Stimulated activated CD4-positive, alpha-beta T cell treated with anti-CD3 and anti-CD28 coated beads, Interleukin-1b, Interleukin-23, amount 100 ng/mL, for 24 hours (primary cell): ENCODE results near the gene TIMP3.
"Not testable (repeated sequence)": the region's sequence is repeated elsewhere in the genome, so short reads cannot be mapped to it uniquely, and the experiment has no call there.

Experiments
- DNase-seq, 4 experiments: peaks; one replicate each; pipeline ENCODE4 v3.0.0-alpha.2; 2020; ENCODE audit warnings: low read depth in 4 of 4, low spot score in 1 of 4

TIMP3 gene

GRCh38 chr22:32850591-32851517 lies 49.3 kb downstream of the TIMP3 start:
- no peak for DNase-seq

- no peak for DNase-seq
These were observed 51.1 kb downstream of the TIMP3 start for GRCh38 chr22:32852395-32853251.

- DNase-seq = no peak
These were observed 52.2 kb downstream of the TIMP3 start for GRCh38 chr22:32853662-32854061.

GRCh38 chr22:32854351-32854804 lies 52.9 kb downstream of the TIMP3 start:
- no peak for DNase-seq

GRCh38 chr22:32855045-32855756 lies 53.7 kb downstream of the TIMP3 start:
- DNase-seq = no peak

- DNase-seq = no peak
These were observed 56.7 kb downstream of the TIMP3 start for GRCh38 chr22:32858121-32858703.

- no peak for DNase-seq
These were observed 57.5 kb downstream of the TIMP3 start for GRCh38 chr22:32858957-32859356.

- DNase-seq = no peak
These were observed 58.2 kb downstream of the TIMP3 start for GRCh38 chr22:32859743-32860142.

GRCh38 chr22:32861330-32861729 lies 59.8 kb downstream of the TIMP3 start:
- no peak for DNase-seq

- no peak for DNase-seq
These were observed 60.6 kb downstream of the TIMP3 start for GRCh38 chr22:32862083-32862482.

GRCh38 chr22:32862936-32863661 lies 61.6 kb downstream of the TIMP3 start:
- no peak for DNase-seq

GRCh38 chr22:32864041-32864440 lies 62.5 kb downstream of the TIMP3 start:
- no peak for DNase-seq

GRCh38 chr22:32864596-32864995 lies 63.1 kb downstream of the TIMP3 start:
- DNase-seq = no peak

GRCh38 chr22:32866953-32867352 lies 65.4 kb downstream of the TIMP3 start:
- no peak for DNase-seq

GRCh38 chr22:32868946-32869345 lies 67.4 kb downstream of the TIMP3 start:
- no peak for DNase-seq

GRCh38 chr22:32870474-32870873 lies 69.0 kb downstream of the TIMP3 start:
- DNase-seq = no peak

GRCh38 chr22:32873604-32874003 lies 72.1 kb downstream of the TIMP3 start:
- DNase-seq = not testable (repeated sequence)

GRCh38 chr22:32874385-32874784 lies 72.9 kb downstream of the TIMP3 start:
- no peak for DNase-seq

GRCh38 chr22:32874976-32875375 lies 73.5 kb downstream of the TIMP3 start:
- DNase-seq = no peak

GRCh38 chr22:32876516-32876915 lies 75.0 kb downstream of the TIMP3 start:
- DNase-seq = no peak
